IMR-90 (cell line): Measurements from ENCODE around the gene PLCXD1. TPM values are rescaled to one million over a fixed set of nuclear protein-coding genes. Genes with fewer than 3 reads are reported as not detected.

Experiments used
- ATAC-seq: fragments of 200-7000 bp; cut with Tn5 transposase; 2 replicates; pipeline ENCODE4 v1.9.1; 2020; ENCODE audit warnings: low read depth, mild to moderate bottlenecking, moderate library complexity
- BruUV-seq: library from RNA; stranded (reverse); fragments of 400-500 nt; replicated peaks from 2 replicates; lab custom pipeline; 2021; lab: Mats Ljungman, UMichigan
- CTCF ChIA-PET: fragments of 300-600 bp; formaldehyde crosslinking; extraction: SDS; loops from one replicate; lab custom pipeline; 2021; ENCODE audit warnings: antibody characterized with exemption; lab: Yijun Ruan, JAX
- POLR2A ChIA-PET: fragments of 300-600 bp; sonication (Branson Sonifier 250); formaldehyde crosslinking; loops from one replicate; lab custom pipeline; 2022; ENCODE audit warnings: antibody characterized with exemption; ENCODE audit not compliant: unreplicated experiment; lab: Charles Lee
- DNase-seq: peaks from one replicate; pipeline ENCODE4 v3.0.0; 2013
- H2AFZ ChIP-seq: replicated peaks from 2 replicates; pipeline ENCODE3; 2013; ENCODE audit warnings: low read length, mild to moderate bottlenecking; ENCODE audit not compliant: poor library complexity
- H2AK5ac ChIP-seq: 2 replicates; pipeline ENCODE4 v1.6.1; 2013; ENCODE audit warnings: low read depth, low read length, inconsistent platforms
- H2AK9ac ChIP-seq: replicated peaks from 2 replicates; pipeline ENCODE3; 2013; ENCODE audit warnings: mild to moderate bottlenecking, low read depth, low read length, moderate library complexity; ENCODE audit not compliant: poor library complexity
- H2BK120ac ChIP-seq: 2 replicates; pipeline ENCODE4 v1.6.1; 2013; ENCODE audit warnings: low read depth, low read length, inconsistent platforms
- H2BK15ac ChIP-seq: 3 replicates; pipeline ENCODE4 v1.6.1; 2013; ENCODE audit warnings: low read depth, low read length, inconsistent platforms
- H2BK20ac ChIP-seq: 2 replicates; pipeline ENCODE4 v1.6.1; 2013; ENCODE audit warnings: low read depth, mild to moderate bottlenecking, inconsistent platforms, low read length, moderate library complexity
- H2BK5ac ChIP-seq: 2 replicates; pipeline ENCODE4 v1.6.1; 2013; ENCODE audit warnings: mild to moderate bottlenecking, low read depth, low read length, inconsistent platforms; ENCODE audit not compliant: poor library complexity, severe bottlenecking
- H3K14ac ChIP-seq: replicated peaks from 2 replicates; pipeline ENCODE4 v1.6.1; 2013; ENCODE audit warnings: low read depth, low read length, inconsistent platforms
- H3K18ac ChIP-seq: 2 replicates; pipeline ENCODE4 v1.6.1; 2013; ENCODE audit warnings: low read depth, low read length, control low read depth
- H3K23ac ChIP-seq: 2 replicates; pipeline ENCODE4 v1.6.1; 2013; ENCODE audit warnings: low read depth, low read length, inconsistent platforms
- H3K27ac ChIP-seq: 2 replicates; pipeline ENCODE4 v1.5.1; 2013; ENCODE audit warnings: mild to moderate bottlenecking, control low read depth, low read length; ENCODE audit not compliant: insufficient read depth
- H3K27me3 ChIP-seq: 2 replicates; pipeline ENCODE4 v1.6.1; 2013; ENCODE audit warnings: low read length; ENCODE audit not compliant: control insufficient read depth, insufficient read depth
- H3K36me3 ChIP-seq: 2 replicates; pipeline ENCODE4 v1.6.1; 2013; ENCODE audit warnings: low read length, mixed read lengths; ENCODE audit not compliant: control insufficient read depth, insufficient read depth
- H3K4ac ChIP-seq: 2 replicates; pipeline ENCODE4 v1.6.1; 2013; ENCODE audit warnings: low read depth, low read length, inconsistent platforms
- H3K4me1 ChIP-seq: 2 replicates; pipeline ENCODE4 v1.6.1; 2013; ENCODE audit warnings: low read length, mixed read lengths; ENCODE audit not compliant: control insufficient read depth, insufficient read depth
- H3K4me2 ChIP-seq: 2 replicates; pipeline ENCODE4 v1.6.1; 2013; ENCODE audit warnings: low read depth, mild to moderate bottlenecking, control low read depth, low read length, moderate library complexity
- H3K4me3 ChIP-seq: 2 replicates; pipeline ENCODE4 v1.5.1; 2013; ENCODE audit warnings: low read depth, mild to moderate bottlenecking, control low read depth, low read length, moderate library complexity; ENCODE audit not compliant: insufficient read depth
- H3K56ac ChIP-seq: 2 replicates; pipeline ENCODE4 v1.6.1; 2013; ENCODE audit warnings: low read length, inconsistent platforms; ENCODE audit not compliant: insufficient read depth; ENCODE audit errors: extremely low read depth
- H3K79me1 ChIP-seq, 2 experiments: 2 replicates each; pipeline ENCODE4 v1.6.1; 2013; ENCODE audit warnings: low read length in 2 of 2, inconsistent platforms in 1 of 2, low read depth in 1 of 2
- H3K9ac ChIP-seq: 2 replicates; pipeline ENCODE4 v1.6.1; 2013; ENCODE audit warnings: low read depth, low read length, control low read depth
- H3K9me1 ChIP-seq: 2 replicates; pipeline ENCODE4 v1.6.1; 2013; ENCODE audit warnings: low read length, inconsistent platforms; ENCODE audit not compliant: insufficient read depth
- H3K9me3 ChIP-seq: 2 replicates; pipeline ENCODE4 v1.6.1; 2013; ENCODE audit warnings: low read length; ENCODE audit not compliant: control insufficient read depth, insufficient read depth
- H4K20me1 ChIP-seq: 2 replicates; pipeline ENCODE4 v1.6.1; 2013; ENCODE audit warnings: low read length, inconsistent platforms; ENCODE audit not compliant: insufficient read depth
- H4K5ac ChIP-seq: 2 replicates; pipeline ENCODE4 v1.6.1; 2013; ENCODE audit warnings: mild to moderate bottlenecking, low read depth, low read length, control low read depth
- H4K8ac ChIP-seq, 2 experiments: 2 replicates each; pipeline ENCODE4 v1.6.1; 2013; ENCODE audit warnings: low read depth in 2 of 2, low read length in 2 of 2, control low read depth in 1 of 2, inconsistent platforms in 1 of 2
- H4K91ac ChIP-seq: 2 replicates; pipeline ENCODE4 v1.6.1; 2013; ENCODE audit warnings: low read depth, low read length, inconsistent platforms; ENCODE audit not compliant: insufficient read depth
- CEBPB ChIP-seq: IDR thresholded peaks from 2 replicates; pipeline ENCODE4 v1.6.1; 2012; ENCODE audit warnings: low read depth, low read length, improper control_type of control experiment
- POLR2A ChIP-seq: IDR thresholded peaks from 2 replicates; pipeline ENCODE4 v1.6.1; 2012; ENCODE audit warnings: mild to moderate bottlenecking, low read depth, low read length
- RAD21 ChIP-seq: IDR thresholded peaks from 2 replicates; pipeline ENCODE4 v1.6.1; 2012; ENCODE audit warnings: low read length, improper control_type of control experiment
- WGBS, 2 experiments: methylation state at CpG; one replicate each; pipeline versions ENCODE4 v1.1.5 to v1.1.7; 2013; ENCODE audit warnings: missing lambda C conversion rate in 2 of 2; ENCODE audit not compliant: insufficient read length in 1 of 2; ENCODE audit errors: extremely low coverage in 2 of 2; 5-methylcytosine and 5-hydroxymethylcytosine counted together
- dilution Hi-C: fragments of 300-500 bp; cut with HindIII; formaldehyde crosslinking; loops from one replicate; pipeline ENCODE4 v1.14.3; 2018; ENCODE audit warnings: low sequenced_read_pairs; ENCODE audit not compliant: unreplicated experiment
- in situ Hi-C: fragments of 300-500 bp; cut with MboI; formaldehyde crosslinking; loops from 3 replicates; pipeline ENCODE4 v1.14.3; 2019; ENCODE audit warnings: low sequenced_read_pairs, inconsistent platforms, mixed read lengths
- intact Hi-C: fragments of 100-400 bp; cut with micrococcal nuclease; formaldehyde crosslinking; loops from 2 replicates; pipeline ENCODE4 v1.10.0; 2022
- polyA plus RNA-seq, 3 experiments: library from polyadenylated mRNA; depleted of rRNA; stranded (reverse); fragments of >200 nt; gene quantifications; 2 replicates each; pipeline ENCODE4 v1.2.3, GENCODE V29; 2012; ENCODE audit warnings: low replicate concordance in 1 of 3
- total RNA-seq: library from RNA; depleted of rRNA; stranded (reverse); fragments of >200 nt; gene quantifications from 2 replicates; pipeline ENCODE4 v1.2.3, GENCODE V29; 2012

The PLCXD1 gene
- total and polyA plus RNA-seq, 2 of the 4 experiments (the other 2 are of a cell fraction): 16.7 to 17.7 TPM

DNA sequence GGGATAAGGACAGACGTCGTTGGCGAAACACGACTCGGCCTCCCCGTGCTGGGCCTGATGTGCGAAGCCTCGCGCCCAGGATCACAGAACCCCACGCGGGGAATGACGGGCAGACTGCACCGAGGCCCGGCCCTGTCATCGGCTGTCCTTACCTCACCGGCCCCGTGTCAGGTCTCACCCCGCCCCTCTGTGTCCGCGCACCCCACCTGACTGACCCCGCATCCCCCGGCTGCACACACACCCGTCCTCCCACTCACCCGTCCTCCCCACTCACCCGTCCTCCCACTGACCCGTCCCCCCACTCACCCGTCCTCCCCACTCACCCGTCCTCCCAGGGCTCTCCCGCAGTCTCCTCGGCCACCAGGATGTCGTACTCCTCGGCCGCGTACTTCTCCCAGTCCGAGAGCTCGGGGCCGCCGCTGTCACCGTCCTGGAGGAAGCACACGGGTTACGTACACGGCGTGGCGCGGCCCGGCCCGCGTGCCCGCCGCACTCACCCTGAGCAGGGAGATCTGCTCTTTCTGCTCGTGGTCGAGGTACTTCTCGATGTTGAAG lies 57.2 kb downstream of the PLCXD1 start:
- Histone ChIP-seq H3K4me2 (no peak overlapping the region), H3K14ac (no peak overlapping the region), H3K79me1 (no peaks in the 10 kb centered on the region), H3K27ac (no peak overlapping the region), H3K23ac (no peak overlapping the region), H3K9me1 (no peaks in the 10 kb centered on the region), H3K9ac (no peak overlapping the region), H4K8ac (no peak overlapping the region), H4K5ac (no peak overlapping the region), H3K9me3 (peaks cover 9% of the 10 kb centered on the region; the same call in 1 of the 2 replicates), H2AK9ac (no peak overlapping the region), H4K20me1 (no peaks in the 10 kb centered on the region), H3K18ac (no peak overlapping the region), H2BK20ac (no peak overlapping the region), H3K27me3 (no peaks in the 10 kb centered on the region), H2AK5ac (no peak overlapping the region), H3K4me1 (no peaks in the 10 kb centered on the region), H3K4ac (no peak overlapping the region), H2BK120ac (no peak overlapping the region), H2BK15ac (no peak overlapping the region), H3K4me3 (no peak overlapping the region), H2BK5ac (no peak overlapping the region), H3K36me3 (peaks cover 23% of the 10 kb centered on the region; the same call in 1 of the 2 replicates), H2AFZ (no peak overlapping the region), H4K91ac (no peak overlapping the region), H3K56ac (no peak overlapping the region)
- CTCF ChIA-PET: no interaction called here
- no TSS peak for BruUV-seq
- in situ Hi-C loops (no loop called here), intact Hi-C loops (no loop called here), dilution Hi-C loops (no loop called here)
- no peak for ATAC-seq
- TF ChIP-seq POLR2A (no peak), RAD21 (no peak), CEBPB (no peak)
- no peak for DNase-seq
- 97% methylated on average over 42 of the region's 53 CpGs; no CpG with 5 or more reads in 1 of the 2 experiments for WGBS, 2 experiments
- POLR2A ChIA-PET: no interaction called here
